DMS153 (cell line): ENCODE measurements around the gene DNAJB1.

Experiments used
- DNase-seq: peaks from one replicate; lab custom pipeline; 2025; lab: John Stamatoyannopoulos, UW

DNAJB1 gene

DNA sequence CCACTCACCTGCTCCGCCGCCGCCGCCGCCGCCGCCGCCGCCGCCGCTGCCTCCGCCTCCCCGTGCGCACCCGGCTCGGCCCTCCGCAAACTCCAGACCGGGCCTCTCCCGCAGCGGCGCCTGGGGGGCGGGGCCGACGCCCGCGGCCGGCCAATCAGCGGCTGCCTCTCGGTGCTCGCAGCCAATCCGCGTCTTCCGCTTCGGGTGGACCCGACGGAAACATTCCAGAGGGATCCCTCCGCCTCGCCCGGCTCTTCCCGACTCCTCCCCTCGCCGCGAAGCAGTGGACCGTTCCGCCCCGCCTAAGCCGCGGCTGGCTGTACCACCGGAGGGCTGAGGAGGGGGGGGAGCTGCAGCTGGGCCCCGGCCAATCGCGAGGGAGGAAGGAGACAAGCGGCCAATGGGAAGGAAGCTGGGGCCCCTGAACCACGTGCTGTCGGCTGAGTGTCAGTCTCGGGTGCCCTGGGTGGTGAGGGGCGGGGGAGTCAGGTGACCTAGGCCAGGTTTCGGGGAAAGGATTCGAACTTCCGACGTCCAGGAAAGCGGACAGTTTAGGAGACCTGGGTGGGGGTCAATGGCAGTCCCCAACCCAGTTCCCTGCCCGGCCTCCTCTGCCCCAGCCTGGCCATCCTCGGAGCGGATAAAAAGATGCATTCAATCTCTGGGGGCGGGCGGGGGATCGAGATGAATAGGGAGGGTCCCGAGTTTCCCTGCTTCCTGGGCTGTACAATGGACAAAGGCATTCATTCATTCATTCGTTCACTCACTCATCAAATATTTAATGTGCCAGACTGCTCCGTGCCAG is 22.0 kb downstream of the DNAJB1 start, which contains the start of gene GIPC1:
TSS of gene GIPC1 (minus strand) at position 99 of the 805 bp plus-strand sequence. CDS start 13,151 bp downstream, outside the sequence.
- DNase-seq, result peak; percentile 98

DNA sequence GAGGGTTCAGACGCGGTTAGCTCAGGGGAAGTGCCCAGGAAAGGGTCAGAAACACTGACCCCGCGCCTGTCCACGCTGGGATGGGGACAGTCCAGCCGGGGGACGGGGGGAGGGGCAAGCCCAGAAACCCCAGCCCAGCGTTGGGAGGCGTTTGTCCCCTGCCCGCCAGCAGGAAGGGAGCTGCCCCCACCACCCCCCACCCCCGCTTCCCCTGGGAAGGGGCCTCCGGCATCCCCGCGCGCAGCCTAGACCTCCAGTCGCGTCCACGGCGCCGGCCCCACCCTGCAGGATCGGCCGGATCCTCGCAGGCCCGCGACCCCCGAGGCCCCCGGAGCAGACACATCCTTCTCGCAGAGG is 22.5 kb downstream of the DNAJB1 start:
- no peak for DNase-seq

DNA sequence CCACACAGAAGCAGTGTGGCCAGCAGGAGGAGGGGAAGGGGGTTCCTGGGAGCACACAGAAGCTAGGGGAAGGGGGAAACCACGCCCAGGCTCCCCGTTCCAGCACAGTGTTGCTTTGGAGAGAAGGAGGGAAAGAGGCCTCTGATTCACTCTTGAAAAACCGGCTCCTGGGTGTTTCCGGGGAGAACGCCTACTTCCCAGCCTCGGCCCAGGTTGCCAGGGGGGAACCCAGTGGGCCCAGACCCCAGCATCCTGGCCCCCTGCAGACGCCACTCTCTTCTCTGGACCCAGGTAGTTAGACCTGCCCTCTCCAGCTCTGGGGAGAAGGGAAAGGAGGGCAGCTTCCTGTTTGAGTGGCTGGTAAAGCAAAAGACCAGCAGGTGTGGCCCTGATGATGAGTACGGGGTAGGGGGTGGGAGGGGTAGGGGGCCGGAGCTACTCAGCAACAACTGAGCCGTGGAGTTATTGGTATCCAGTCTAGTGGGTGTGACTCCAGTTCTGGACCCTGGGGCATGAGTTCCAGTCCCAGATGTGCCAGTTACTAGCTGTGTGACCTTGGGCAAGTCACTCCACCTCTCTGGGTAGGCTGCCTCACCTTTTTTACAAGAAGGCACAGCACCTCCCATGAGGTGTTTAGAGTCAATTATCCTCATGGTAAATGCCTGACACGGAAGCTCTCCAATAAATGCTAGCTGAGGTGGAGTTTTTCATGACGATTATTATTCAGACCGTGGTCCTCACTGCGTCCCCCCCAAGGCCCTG is 23.1 kb downstream of the DNAJB1 start:
- DNase-seq, result no peak

DNA sequence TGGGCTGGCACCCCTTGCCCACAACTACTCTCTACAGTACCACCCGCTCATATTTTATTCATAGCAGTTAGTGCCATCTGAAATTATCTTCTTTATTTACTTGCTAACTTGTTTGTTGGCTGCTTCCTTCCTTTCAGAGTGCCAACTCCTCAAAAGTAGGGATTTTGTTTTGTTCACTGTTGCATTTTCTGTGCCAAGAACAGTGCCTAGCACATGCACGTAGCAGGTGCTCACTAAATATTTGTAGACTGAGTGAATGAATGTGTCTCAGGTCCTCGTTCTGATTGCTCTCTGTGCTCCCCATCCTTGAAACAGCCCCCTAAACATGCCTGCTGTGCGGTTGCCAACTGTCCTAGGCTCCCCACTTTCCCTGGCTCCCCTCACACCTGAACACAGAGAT is 23.8 kb downstream of the DNAJB1 start:
- no peak for DNase-seq

GRCh38 chr19:14492756-14493337 is 25.4 kb downstream of the DNAJB1 start:
- DNase-seq, result no peak

- no peak for DNase-seq
Observed at GRCh38 chr19:14487370-14488125, 30.6 kb downstream of the DNAJB1 start.

DNA sequence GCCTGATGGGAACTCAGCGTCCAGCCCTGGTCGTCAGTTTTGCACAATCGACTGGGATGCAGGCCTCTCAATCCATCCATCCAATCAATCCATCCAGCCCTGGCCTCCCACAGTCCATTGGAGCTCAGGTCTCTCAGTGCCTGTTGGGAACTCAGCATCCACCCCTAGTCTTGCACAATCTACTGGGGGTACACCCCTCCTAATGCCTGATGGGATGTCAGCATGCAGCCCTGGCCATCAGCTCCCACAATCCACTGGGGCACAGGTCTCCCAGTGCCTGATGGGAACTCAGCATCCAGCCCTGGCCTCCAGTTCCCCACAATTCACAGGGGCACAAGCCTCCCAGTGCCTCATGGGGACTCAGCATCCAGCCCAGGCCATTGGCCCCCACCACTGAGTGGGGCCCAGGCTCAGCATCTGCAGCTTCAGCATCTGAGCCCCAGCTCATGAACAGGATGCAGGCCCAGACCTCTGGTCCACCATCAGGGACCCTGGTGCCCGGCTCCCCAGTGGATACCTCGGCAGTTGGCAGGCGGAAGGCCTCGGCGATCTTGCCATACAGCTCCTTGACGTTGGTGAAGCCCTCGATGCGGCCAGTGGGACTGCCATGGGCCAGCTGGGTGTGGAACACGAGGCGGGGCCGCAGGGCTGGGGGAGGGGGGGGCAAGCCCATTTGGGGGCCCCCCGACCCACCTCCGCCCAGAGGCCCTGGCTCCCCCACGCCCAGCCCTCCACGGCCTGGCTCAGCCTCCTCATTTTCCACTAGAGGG is 35.8 kb downstream of the DNAJB1 start:
- DNase-seq, result no peak

DNA sequence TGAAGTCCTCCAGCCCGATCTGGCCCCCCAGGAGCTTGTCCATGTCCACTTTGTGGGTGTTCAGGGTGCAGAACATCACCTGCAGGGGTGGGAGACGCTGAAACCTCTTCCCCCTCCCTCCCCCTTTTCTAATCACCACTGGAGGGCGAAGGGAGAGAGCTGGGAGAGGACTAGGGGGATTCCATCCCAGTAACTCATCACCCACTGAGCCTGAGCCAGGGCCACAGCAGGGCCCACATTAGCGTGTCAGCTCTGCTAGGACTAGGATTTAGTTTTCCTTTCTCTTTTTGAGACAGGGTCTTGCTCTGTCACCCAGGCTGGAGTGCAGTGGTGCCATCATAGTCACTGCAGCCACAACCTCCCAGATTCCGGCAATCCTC is 37.5 kb downstream of the DNAJB1 start:
- DNase-seq, result no peak

GRCh38 chr19:14479975-14480699 is 38.1 kb downstream of the DNAJB1 start:
- no peak for DNase-seq

GRCh38 chr19:14479309-14479974 is 38.8 kb downstream of the DNAJB1 start:
- no peak for DNase-seq

DNA sequence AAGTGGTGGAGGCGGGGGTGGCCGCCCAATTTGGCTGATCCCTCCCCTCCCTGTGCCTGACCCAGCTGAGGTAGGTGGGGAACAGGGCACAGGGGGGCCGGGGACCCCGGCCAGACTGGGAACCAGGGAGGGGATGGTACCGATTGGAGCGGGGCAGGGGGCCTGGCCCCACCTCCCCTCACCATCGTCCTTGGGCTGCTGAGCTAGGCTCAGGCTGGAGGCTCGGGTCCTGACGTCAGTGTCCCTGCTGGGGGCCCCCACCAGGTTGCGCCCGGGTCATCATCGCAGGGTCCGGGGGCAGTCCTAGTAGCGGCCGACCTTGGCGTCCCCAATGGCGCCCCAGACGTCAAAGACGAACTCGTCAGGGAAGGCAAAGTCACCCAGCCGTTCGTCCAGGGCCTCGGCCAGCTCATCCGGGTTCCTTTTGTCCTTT is 40.1 kb downstream of the DNAJB1 start:
- DNase-seq, result no peak

GRCh38 chr19:14477418-14478112 is 40.6 kb downstream of the DNAJB1 start:
- no peak for DNase-seq

GRCh38 chr19:14476673-14477401 is 41.4 kb downstream of the DNAJB1 start:
- peak; percentile 36 for DNase-seq

- DNase-seq, result no peak
Observed at GRCh38 chr19:14476327-14476672, 41.9 kb downstream of the DNAJB1 start.

GRCh38 chr19:14475251-14476073 is 42.7 kb downstream of the DNAJB1 start, which contains the start of gene PTGER1:
Gene PTGER1 (minus strand): TSS chr19:14475354. CDS start chr19:14474320, 1,034 bp downstream.
- no peak for DNase-seq

GRCh38 chr19:14474827-14475226 is 43.4 kb downstream of the DNAJB1 start:
- no peak for DNase-seq

DNA sequence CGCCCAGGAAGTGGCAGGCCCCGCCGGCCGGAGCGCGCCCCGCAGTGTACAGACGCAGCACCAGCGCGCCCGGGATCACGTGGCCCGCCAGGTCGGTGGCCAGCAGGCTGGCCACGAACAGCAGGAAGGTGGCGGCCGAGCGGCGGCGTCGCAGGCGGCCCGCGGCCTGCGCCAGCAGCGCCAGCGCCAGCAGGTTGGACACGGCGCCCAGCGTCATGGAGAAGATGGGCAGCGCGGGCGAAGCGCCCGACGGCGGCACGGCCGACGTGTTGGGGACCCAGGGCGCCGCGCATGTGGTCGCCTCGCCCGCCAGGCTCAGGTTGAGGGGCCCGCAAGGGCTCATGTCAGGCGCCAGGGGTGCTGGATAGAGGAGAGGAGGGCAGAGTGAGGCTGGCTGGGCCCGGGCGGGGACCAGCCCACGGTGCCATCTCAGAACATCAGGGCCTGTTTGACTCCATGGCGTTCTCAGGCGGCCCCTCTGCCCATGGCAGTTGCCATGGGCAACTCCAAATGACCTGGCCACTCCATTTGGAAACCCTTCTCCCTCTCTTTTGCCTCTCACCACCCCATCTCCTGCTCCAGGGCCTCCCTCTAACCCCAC is 44.1 kb downstream of the DNAJB1 start:
- DNase-seq, result no peak
